Mesenchymal stem cell (in vitro differentiated cells and primary cell): ENCODE results near the gene C16orf95.
A peak's percentile ranks its signal among the peaks of the same experiment; 100 is the strongest.

Experiments used
- DNase-seq: peaks from one replicate; pipeline ENCODE4 v3.0.0-alpha.2; 2013
- H2AFZ ChIP-seq: one replicate; pipeline ENCODE4 v1.6.1; 2013; ENCODE audit warnings: low read depth, mild to moderate bottlenecking, control low read depth, inconsistent platforms, low read length, moderate library complexity
- H2AK5ac ChIP-seq: 2 replicates; pipeline ENCODE4 v1.6.1; 2013; ENCODE audit warnings: low read length, moderate library complexity, mild to moderate bottlenecking, inconsistent platforms; ENCODE audit not compliant: severe bottlenecking
- H2BK120ac ChIP-seq: one replicate; pipeline ENCODE4 v1.6.1; 2013; ENCODE audit warnings: low read depth, mild to moderate bottlenecking, inconsistent platforms, low read length, moderate library complexity
- H2BK12ac ChIP-seq, 2 experiments: one replicate each; pipeline ENCODE4 v1.6.1; 2013; ENCODE audit warnings: inconsistent platforms in 2 of 2, low read length in 2 of 2, mild to moderate bottlenecking in 2 of 2, moderate library complexity in 2 of 2, control low read depth in 1 of 2
- H2BK15ac ChIP-seq: one replicate; pipeline ENCODE4 v1.6.1; 2013; ENCODE audit warnings: mild to moderate bottlenecking, low read depth, inconsistent platforms; ENCODE audit not compliant: poor library complexity, severe bottlenecking
- H2BK5ac ChIP-seq: 2 replicates; pipeline ENCODE4 v1.6.1; 2013; ENCODE audit warnings: low read depth, mild to moderate bottlenecking, low read length, control low read depth, inconsistent platforms; ENCODE audit not compliant: poor library complexity, severe bottlenecking
- H3K14ac ChIP-seq, 2 experiments: one replicate each; pipeline ENCODE4 v1.6.1; 2013; ENCODE audit warnings: inconsistent platforms in 2 of 2, low read length in 2 of 2, control low read depth in 1 of 2, mild to moderate bottlenecking in 1 of 2, moderate library complexity in 1 of 2
- H3K18ac ChIP-seq, 2 experiments: one replicate each; pipeline ENCODE4 v1.6.1; 2013; ENCODE audit warnings: inconsistent platforms in 2 of 2, low read length in 2 of 2, control low read depth in 1 of 2, low read depth in 1 of 2, mild to moderate bottlenecking in 1 of 2
- H3K23ac ChIP-seq, 2 experiments: one replicate each; pipeline ENCODE4 v1.6.1; 2013; ENCODE audit warnings: inconsistent platforms in 2 of 2, low read length in 2 of 2, mild to moderate bottlenecking in 2 of 2, moderate library complexity in 2 of 2, control low read depth in 1 of 2
- H3K27ac ChIP-seq: 2 replicates; pipeline ENCODE4 v1.5.1; 2013; ENCODE audit warnings: mild to moderate bottlenecking, moderate library complexity, low read length, control low read depth, inconsistent platforms; ENCODE audit not compliant: poor library complexity, severe bottlenecking
- H3K27me3 ChIP-seq, 2 experiments: 2 replicates each; pipeline versions ENCODE4 v1.6.1 to v1.7.0; 2013; ENCODE audit warnings: low read length in 2 of 2, mild to moderate bottlenecking in 2 of 2, moderate library complexity in 2 of 2, control low read depth in 1 of 2, inconsistent platforms in 1 of 2; ENCODE audit not compliant: control insufficient read depth in 1 of 2, insufficient read depth in 1 of 2
- H3K36me3 ChIP-seq, 2 experiments: 2 replicates each; pipeline versions ENCODE4 v1.6.1 to v1.7.0; 2013; ENCODE audit warnings: low read length in 2 of 2, control low read depth in 1 of 2, inconsistent platforms in 1 of 2, low read depth in 1 of 2, mild to moderate bottlenecking in 1 of 2; ENCODE audit not compliant: insufficient read depth in 2 of 2, control insufficient read depth in 1 of 2
- H3K4ac ChIP-seq, 2 experiments: one replicate each; pipeline ENCODE4 v1.6.1; 2013; ENCODE audit warnings: inconsistent platforms in 2 of 2, low read length in 2 of 2, mild to moderate bottlenecking in 2 of 2, moderate library complexity in 2 of 2, control low read depth in 1 of 2, low read depth in 1 of 2
- H3K4me1 ChIP-seq: 2 replicates; pipeline ENCODE4 v1.6.1; 2013; ENCODE audit warnings: low read depth, low read length, control low read depth; ENCODE audit not compliant: control insufficient read depth, insufficient read depth
- H3K4me2 ChIP-seq: 2 replicates; pipeline ENCODE4 v1.6.1; 2013; ENCODE audit warnings: low read length, mild to moderate bottlenecking, inconsistent platforms; ENCODE audit not compliant: poor library complexity, severe bottlenecking
- H3K4me3 ChIP-seq, 2 experiments: 2 replicates each; pipeline versions ENCODE4 v1.5.1 to v1.7.0; 2013; ENCODE audit warnings: low read length in 2 of 2, mild to moderate bottlenecking in 2 of 2, control low read depth in 1 of 2, low read depth in 1 of 2; ENCODE audit not compliant: insufficient read depth in 1 of 2
- H3K79me1 ChIP-seq: replicated peaks from 2 replicates; pipeline ENCODE4 v1.6.1; 2013; ENCODE audit warnings: mild to moderate bottlenecking, control low read depth, low read length, inconsistent platforms; ENCODE audit not compliant: poor library complexity, severe bottlenecking
- H3K9ac ChIP-seq: 2 replicates; pipeline ENCODE4 v1.7.0; 2013; ENCODE audit warnings: mild to moderate bottlenecking, low read length, moderate library complexity
- H3K9me3 ChIP-seq: 2 replicates; pipeline ENCODE4 v1.7.0; 2013; ENCODE audit warnings: mild to moderate bottlenecking, low read length; ENCODE audit not compliant: control insufficient read depth
- H4K8ac ChIP-seq: one replicate; pipeline ENCODE4 v1.6.1; 2013; ENCODE audit warnings: inconsistent platforms, mild to moderate bottlenecking, low read length, moderate library complexity
- H4K91ac ChIP-seq: one replicate; pipeline ENCODE4 v1.6.1; 2013; ENCODE audit warnings: mild to moderate bottlenecking, low read length, inconsistent platforms
- WGBS: methylation state at CpG from one replicate; pipeline ENCODE4 v1.1.7; 2013; ENCODE audit warnings: mixed read lengths; 5-methylcytosine and 5-hydroxymethylcytosine counted together

The C16orf95 gene

GRCh38 chr16:87330646-87331045 is 13.5 kb upstream of the C16orf95 start:
- WGBS, result 88% methylated on average over 15 of the region's 15 CpGs
- H3K79me1 ChIP-seq, result peaks cover 46% of the 10 kb centered on the region
- H3K27me3 ChIP-seq, result no peaks in the 10 kb centered on the region
- no peak for DNase-seq
- H2BK15ac ChIP-seq, result no peak overlapping the region
- no peak overlapping the region for H3K18ac ChIP-seq
- H2BK12ac ChIP-seq, result no peak overlapping the region
- H2AK5ac ChIP-seq, result no peak overlapping the region
- H3K4me2 ChIP-seq, result no peak overlapping the region
- no peak overlapping the region for H2AFZ ChIP-seq
- H2BK120ac ChIP-seq, result no peak overlapping the region
- H3K4me3 ChIP-seq, result no peak overlapping the region
- H4K91ac ChIP-seq, result no peak overlapping the region
- no peak overlapping the region for H3K14ac ChIP-seq
- no peaks in the 10 kb centered on the region for H3K9me3 ChIP-seq
- no peak overlapping the region for H2BK5ac ChIP-seq
- H3K4ac ChIP-seq, result no peak overlapping the region
- H3K27ac ChIP-seq, result no peak overlapping the region
- no peak overlapping the region for H3K9ac ChIP-seq
- H3K36me3 ChIP-seq, result peaks cover 85 to 86% of the 10 kb centered on the region in 2 experiments
- H3K23ac ChIP-seq, result no peak overlapping the region
- H4K8ac ChIP-seq, result no peak overlapping the region
- H3K4me1 ChIP-seq, result peaks cover 7% of the 10 kb centered on the region

GRCh38 chr16:87330257-87330624 is 13.0 kb upstream of the C16orf95 start:
- no peak overlapping the region for H3K4me3 ChIP-seq
- no peak overlapping the region for H3K18ac ChIP-seq
- no peak overlapping the region for H3K4ac ChIP-seq
- WGBS, result 97% methylated on average over 11 of the region's 11 CpGs
- no peak overlapping the region for H2BK12ac ChIP-seq
- H3K9me3 ChIP-seq, result no peaks in the 10 kb centered on the region
- peaks cover 46% of the 10 kb centered on the region for H3K79me1 ChIP-seq
- no peak overlapping the region for H2BK5ac ChIP-seq
- DNase-seq, result no peak
- no peak overlapping the region for H2BK120ac ChIP-seq
- H2AK5ac ChIP-seq, result no peak overlapping the region
- no peak overlapping the region for H3K4me2 ChIP-seq
- peaks cover 10% of the 10 kb centered on the region for H3K4me1 ChIP-seq
- no peak overlapping the region for H3K27ac ChIP-seq
- H3K14ac ChIP-seq, result no peak overlapping the region
- no peak overlapping the region for H2BK15ac ChIP-seq
- no peak overlapping the region for H4K8ac ChIP-seq
- H3K36me3 ChIP-seq, result peaks cover 82 to 85% of the 10 kb centered on the region in 2 experiments
- H3K9ac ChIP-seq, result no peak overlapping the region
- no peaks in the 10 kb centered on the region for H3K27me3 ChIP-seq
- H2AFZ ChIP-seq, result no peak overlapping the region
- peak overlapping the region; percentile 20 for H4K91ac ChIP-seq
- no peak overlapping the region for H3K23ac ChIP-seq

DNA sequence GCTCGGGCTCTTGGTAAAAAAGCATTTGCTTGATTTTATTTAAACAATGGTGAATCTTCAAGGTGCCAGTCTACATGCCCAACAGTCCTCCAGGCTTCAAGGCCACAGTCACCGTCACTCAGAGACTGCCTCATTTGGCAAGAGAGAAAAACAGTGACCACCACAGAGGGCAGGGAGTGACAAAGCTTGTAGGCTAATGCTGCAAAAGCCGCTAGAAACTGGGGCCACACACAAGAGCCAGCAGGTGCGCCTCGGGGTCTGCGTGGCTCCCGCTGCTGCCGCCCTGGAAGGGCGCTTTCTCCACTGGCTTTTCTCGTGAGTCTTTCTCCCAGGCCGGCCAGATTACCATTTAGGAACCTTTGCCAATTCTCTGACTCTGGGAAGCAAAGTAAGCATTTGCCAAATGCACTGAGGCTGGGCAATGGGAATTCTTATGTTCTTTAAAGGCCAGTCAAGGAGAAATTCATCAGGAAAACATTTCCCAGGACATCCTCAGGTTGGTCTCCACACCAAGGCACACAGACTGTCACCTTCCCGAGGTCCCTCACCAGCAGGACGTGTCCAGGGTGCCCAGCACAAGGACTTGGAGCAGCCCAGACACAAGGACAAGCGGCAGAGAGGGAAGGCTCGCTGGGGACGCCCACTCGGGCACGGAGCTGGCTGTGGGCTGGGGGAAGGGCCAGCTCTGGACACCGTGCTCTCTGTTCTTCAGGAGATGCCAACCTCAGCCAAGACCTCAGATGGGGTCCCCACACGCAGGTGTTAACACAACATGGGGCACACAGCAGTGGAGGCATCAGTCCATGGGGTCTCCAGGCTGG is 12.5 kb upstream of the C16orf95 start:
- H3K14ac ChIP-seq, result no peak overlapping the region
- no peak overlapping the region for H2AFZ ChIP-seq
- H2BK120ac ChIP-seq, result no peak overlapping the region
- WGBS, result 97% methylated on average over 20 of the region's 20 CpGs
- H2BK5ac ChIP-seq, result no peak overlapping the region
- no peak overlapping the region for H3K27ac ChIP-seq
- no peak overlapping the region for H3K4ac ChIP-seq
- peak overlapping the region; percentile 37 for H4K91ac ChIP-seq
- H2BK15ac ChIP-seq, result no peak overlapping the region
- no peak overlapping the region for H3K4me3 ChIP-seq
- no peak overlapping the region for H3K9ac ChIP-seq
- H3K4me1 ChIP-seq, result peaks cover 15% of the 10 kb centered on the region
- H3K23ac ChIP-seq, result no peak overlapping the region
- no peak overlapping the region for H2BK12ac ChIP-seq
- no peak overlapping the region for H3K18ac ChIP-seq
- H3K4me2 ChIP-seq, result no peak overlapping the region
- peaks cover 47% of the 10 kb centered on the region for H3K79me1 ChIP-seq
- no peak for DNase-seq
- no peaks in the 10 kb centered on the region for H3K27me3 ChIP-seq
- H2AK5ac ChIP-seq, result no peak overlapping the region
- no peaks in the 10 kb centered on the region for H3K9me3 ChIP-seq
- peaks cover 76 to 79% of the 10 kb centered on the region in 2 experiments for H3K36me3 ChIP-seq
- no peak overlapping the region for H4K8ac ChIP-seq

GRCh38 chr16:87328846-87329245 is 11.7 kb upstream of the C16orf95 start:
- Histone ChIP-seq H3K36me3 (peaks cover 70 to 77% of the 10 kb centered on the region in 2 experiments), H2BK12ac (no peak overlapping the region), H3K18ac (no peak overlapping the region), H4K91ac (no peak overlapping the region), H2BK5ac (no peak overlapping the region), H2AFZ (no peak overlapping the region), H3K27ac (no peak overlapping the region), H4K8ac (no peak overlapping the region), H2BK120ac (no peak overlapping the region), H3K79me1 (peaks cover 50% of the 10 kb centered on the region), H3K9me3 (no peaks in the 10 kb centered on the region), H3K4me3 (no peak overlapping the region), H3K9ac (no peak overlapping the region), H3K4ac (no peak overlapping the region), H2AK5ac (no peak overlapping the region), H3K23ac (no peak overlapping the region), H2BK15ac (no peak overlapping the region), H3K14ac (no peak overlapping the region), H3K4me1 (peaks cover 19% of the 10 kb centered on the region), H3K4me2 (no peak overlapping the region), H3K27me3 (no peaks in the 10 kb centered on the region)
- DNase-seq, result no peak
- WGBS, result 90% methylated on average over 12 of the region's 12 CpGs
